Activated naive CD8-positive, alpha-beta T cell treated with anti-CD3 and anti-CD28 coated beads, Interleukin-2, amount 10 ng/mL, durations not matched to agents 7 days and 5 days (primary cell): ENCODE data around the gene ARL5A. TPM values are rescaled to one million over a fixed set of nuclear protein-coding genes. Genes with fewer than 3 reads are reported as not detected.

ENCODE experiments used
- ATAC-seq: fragments of 150-1000 bp; cut with Tn5 transposase; one replicate; pipeline ENCODE4 v1.10.0; 2021; ENCODE audit warnings: low read depth, moderate library complexity
- POLR2A ChIA-PET: fragments of 350-600 bp; sonication (Branson Sonifier 250); formaldehyde crosslinking; loops from one replicate; lab custom pipeline; 2021; ENCODE audit warnings: antibody characterized with exemption; lab: Charles Lee
- DNase-seq: peaks from one replicate; pipeline ENCODE4 v3.0.0; 2021
- H3K27ac Mint-ChIP-seq: one replicate; pipeline ENCODE4 v1.8.0; 2022; ENCODE audit warnings: mild to moderate bottlenecking, mixed read lengths
- H3K27me3 Mint-ChIP-seq: one replicate; pipeline ENCODE4 v1.8.0; 2022; ENCODE audit warnings: mild to moderate bottlenecking, moderate library complexity, mixed read lengths
- H3K36me3 Mint-ChIP-seq: one replicate; pipeline ENCODE4 v1.8.0; 2021; ENCODE audit warnings: mild to moderate bottlenecking, mixed read lengths
- H3K4me1 Mint-ChIP-seq: one replicate; pipeline ENCODE4 v1.8.0; 2021; ENCODE audit warnings: mixed read lengths
- H3K4me3 Mint-ChIP-seq: one replicate; pipeline ENCODE4 v1.8.0; 2022; ENCODE audit warnings: mild to moderate bottlenecking, moderate library complexity, mixed read lengths
- H3K9me3 Mint-ChIP-seq: one replicate; pipeline ENCODE4 v1.8.0; 2021; ENCODE audit warnings: mixed read lengths
- total RNA-seq, 2 experiments: library from RNA; stranded (reverse); gene quantifications; one replicate each; pipeline ENCODE4 v1.2.3, GENCODE V29; 2021

ARL5A gene
- total RNA-seq, 2 experiments from 2014 or later = 41.6 to 44.8 TPM

GRCh38 chr2:151765760-151766410, 62.3 kb downstream of the ARL5A start:
- H3K27me3 Mint-ChIP-seq = no peaks in the 10 kb centered on the region

DNA sequence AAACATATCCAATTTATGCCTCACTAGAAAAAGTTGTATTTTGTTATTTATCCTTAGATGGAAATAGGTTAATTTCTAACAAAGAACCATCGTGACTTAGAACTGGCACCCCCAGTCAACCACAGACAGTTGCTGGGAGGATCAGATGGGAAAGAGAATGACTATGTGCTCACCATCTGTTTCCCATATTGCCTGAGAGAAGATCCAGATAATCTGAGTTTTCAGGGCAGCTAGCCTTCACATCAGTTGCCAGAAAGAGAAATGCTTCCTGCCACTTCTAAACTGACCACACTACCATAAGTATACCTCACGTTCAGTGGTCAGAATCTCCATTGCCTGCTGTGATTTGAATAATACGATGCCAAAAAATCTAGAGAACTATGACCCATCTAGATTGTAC, 65.5 kb downstream of the ARL5A start:
- Mint-ChIP-seq H3K27ac (no peak overlapping the region), H3K4me3 (no peak overlapping the region), H3K9me3 (no peaks in the 10 kb centered on the region), H3K36me3 (peaks cover 4% of the 10 kb centered on the region), H3K27me3 (no peaks in the 10 kb centered on the region), H3K4me1 (peaks cover 7% of the 10 kb centered on the region)
- POLR2A ChIA-PET = no interaction called here
- DNase-seq (no peak), ATAC-seq (no peak)

More at GRCh38 chr2:151765760-151766410, 62.3 kb downstream of the ARL5A start:
- no peaks in the 10 kb centered on the region for H3K9me3 Mint-ChIP-seq
- H3K4me1 Mint-ChIP-seq = peaks cover 7% of the 10 kb centered on the region
- no peak for ATAC-seq
- POLR2A ChIA-PET = no interaction called here
- H3K4me3 Mint-ChIP-seq = no peak overlapping the region
- H3K27ac Mint-ChIP-seq = no peak overlapping the region
- peaks cover 2% of the 10 kb centered on the region for H3K36me3 Mint-ChIP-seq
- no peak for DNase-seq

DNA sequence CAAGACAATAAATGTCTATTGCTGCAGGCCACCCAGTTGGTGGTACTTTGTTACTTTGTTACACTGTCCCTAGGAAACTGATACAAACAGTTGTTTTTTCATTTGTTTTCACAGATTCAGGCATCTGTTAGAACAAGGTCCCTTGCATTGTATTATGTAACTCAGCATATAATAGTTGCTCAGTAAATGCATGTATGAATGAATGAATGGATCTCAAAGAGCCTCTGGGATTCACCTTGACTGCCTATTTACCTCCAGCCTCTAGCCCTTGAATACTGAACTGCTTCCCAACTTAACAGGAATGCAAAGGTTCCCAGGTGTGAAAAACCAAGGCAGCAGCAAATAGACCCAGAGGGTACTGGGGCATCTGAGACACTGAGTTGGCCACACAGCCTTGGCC, 66.5 kb downstream of the ARL5A start:
- Mint-ChIP-seq H3K9me3 (no peaks in the 10 kb centered on the region), H3K4me1 (peaks cover 7% of the 10 kb centered on the region), H3K4me3 (no peak overlapping the region), H3K27me3 (no peaks in the 10 kb centered on the region), H3K36me3 (peaks cover 4% of the 10 kb centered on the region), H3K27ac (no peak overlapping the region)
- no peak for ATAC-seq
- no peak for DNase-seq
- POLR2A ChIA-PET = no interaction called here

- Mint-ChIP-seq H3K27ac (no peak overlapping the region), H3K4me3 (no peak overlapping the region), H3K4me1 (peaks cover 4% of the 10 kb centered on the region), H3K27me3 (no peaks in the 10 kb centered on the region), H3K36me3 (peaks cover 4% of the 10 kb centered on the region), H3K9me3 (no peaks in the 10 kb centered on the region)
- no peak for DNase-seq
- no peak for ATAC-seq
- POLR2A ChIA-PET = no interaction called here
Observed at GRCh38 chr2:151761193-151761592, 67.0 kb downstream of the ARL5A start.

- no peak overlapping the region for H3K27ac Mint-ChIP-seq
- H3K4me3 Mint-ChIP-seq = no peak overlapping the region
- no peaks in the 10 kb centered on the region for H3K4me1 Mint-ChIP-seq
- POLR2A ChIA-PET = no interaction called here
- DNase-seq (no peak), ATAC-seq (no peak)
- H3K27me3 Mint-ChIP-seq = no peaks in the 10 kb centered on the region
- peaks cover 4% of the 10 kb centered on the region for H3K36me3 Mint-ChIP-seq
- H3K9me3 Mint-ChIP-seq = no peaks in the 10 kb centered on the region
Observed at GRCh38 chr2:151760139-151760650, 68.0 kb downstream of the ARL5A start.

- Mint-ChIP-seq H3K4me1 (no peaks in the 10 kb centered on the region), H3K4me3 (no peak overlapping the region), H3K36me3 (peaks cover 4% of the 10 kb centered on the region), H3K27ac (no peak overlapping the region), H3K27me3 (no peaks in the 10 kb centered on the region), H3K9me3 (no peaks in the 10 kb centered on the region)
- no peak for DNase-seq
- ATAC-seq = no peak
- POLR2A ChIA-PET = no interaction called here
Observed at GRCh38 chr2:151758744-151759143, 69.5 kb downstream of the ARL5A start.

GRCh38 chr2:151757861-151758260, 70.4 kb downstream of the ARL5A start:
- Mint-ChIP-seq H3K27ac (no peak overlapping the region), H3K36me3 (peaks cover 4% of the 10 kb centered on the region), H3K4me3 (no peak overlapping the region), H3K9me3 (no peaks in the 10 kb centered on the region), H3K27me3 (no peaks in the 10 kb centered on the region), H3K4me1 (no peaks in the 10 kb centered on the region)
- POLR2A ChIA-PET = no interaction called here
- DNase-seq = no peak
- no peak for ATAC-seq

DNA sequence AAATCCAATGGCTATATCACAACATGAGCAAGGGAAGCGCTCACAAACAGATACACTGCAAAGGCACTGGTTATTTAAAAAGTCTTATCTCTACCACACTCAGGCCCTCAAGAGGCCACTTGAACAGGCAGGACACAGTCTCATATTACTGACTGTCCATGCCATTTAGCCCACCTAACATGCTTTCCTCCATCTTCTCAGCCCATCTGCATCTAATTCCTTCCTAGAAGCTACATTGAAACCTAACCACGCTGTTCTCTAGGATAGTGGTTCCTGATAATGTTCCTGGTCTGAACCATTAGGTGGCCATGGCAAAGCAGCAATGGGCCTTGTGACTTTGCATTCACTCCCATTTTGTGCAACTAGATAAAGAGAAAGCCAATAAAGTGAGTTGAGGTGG, 71.4 kb downstream of the ARL5A start:
- no peaks in the 10 kb centered on the region for H3K4me1 Mint-ChIP-seq
- ATAC-seq (no peak), DNase-seq (no peak)
- H3K27ac Mint-ChIP-seq = no peak overlapping the region
- H3K27me3 Mint-ChIP-seq = no peaks in the 10 kb centered on the region
- no peak overlapping the region for H3K4me3 Mint-ChIP-seq
- POLR2A ChIA-PET = no interaction called here
- peaks cover 4% of the 10 kb centered on the region for H3K36me3 Mint-ChIP-seq
- H3K9me3 Mint-ChIP-seq = no peaks in the 10 kb centered on the region

DNA sequence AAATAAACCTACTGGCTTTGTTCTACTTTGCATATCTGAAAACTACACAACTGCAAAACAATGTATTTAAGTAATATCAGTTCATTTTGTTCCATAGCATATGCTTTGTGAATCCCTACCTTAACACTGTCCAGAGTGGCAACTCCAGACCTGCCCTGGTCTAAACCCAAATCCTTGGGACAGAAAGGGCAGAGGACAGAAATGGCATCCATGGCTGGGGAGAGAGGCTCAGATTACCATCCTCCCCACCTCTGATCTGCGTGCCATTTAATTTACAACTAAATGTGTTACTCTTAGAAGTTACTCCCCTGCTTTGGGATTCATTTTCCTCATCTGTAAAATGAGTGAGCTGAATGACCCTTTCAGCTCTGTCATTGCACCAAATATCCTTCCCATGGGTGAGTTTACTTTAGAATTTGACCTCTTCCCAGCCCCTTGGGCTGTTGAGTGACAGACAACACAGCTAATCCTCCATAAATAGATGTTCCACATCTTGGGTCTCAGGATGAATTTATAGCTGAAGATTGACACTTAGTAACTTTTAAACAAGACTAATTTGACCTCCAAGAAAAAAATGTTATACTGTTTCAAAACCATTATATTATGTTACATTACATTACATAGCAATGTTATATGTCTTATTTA, 73.8 kb downstream of the ARL5A start:
- Mint-ChIP-seq H3K27me3 (no peaks in the 10 kb centered on the region), H3K4me1 (no peaks in the 10 kb centered on the region), H3K4me3 (no peak overlapping the region), H3K9me3 (no peaks in the 10 kb centered on the region), H3K27ac (no peak overlapping the region), H3K36me3 (peaks cover 2% of the 10 kb centered on the region)
- POLR2A ChIA-PET = no interaction called here
- ATAC-seq (no peak), DNase-seq (no peak)

GRCh38 chr2:151753540-151753939, 74.7 kb downstream of the ARL5A start:
- DNase-seq = no peak
- no peaks in the 10 kb centered on the region for H3K4me1 Mint-ChIP-seq
- no peaks in the 10 kb centered on the region for H3K9me3 Mint-ChIP-seq
- H3K27me3 Mint-ChIP-seq = no peaks in the 10 kb centered on the region
- no peaks in the 10 kb centered on the region for H3K36me3 Mint-ChIP-seq
- H3K4me3 Mint-ChIP-seq = no peak overlapping the region
- ATAC-seq = no peak
- H3K27ac Mint-ChIP-seq = no peak overlapping the region
- POLR2A ChIA-PET = no interaction called here

Other genes starting within 250 kb of the ARL5A start
- gene NEB, start 93.9 kb downstream of the ARL5A start, total RNA-seq = 1 to 10 TPM in 1 of 2 experiments, under 1 TPM in 1; 0.43 to 1.2 TPM